ENCODE results near the gene ATP9B.
"Not testable (repeated sequence)": the region's sequence is repeated elsewhere in the genome, so short reads cannot be mapped to it uniquely, and the experiment has no call there.

Gene ATP9B

GRCh38 chr18:79372461-79372860 lies 303.3 kb downstream of the ATP9B start:
- DNase-seq, result no peak

GRCh38 chr18:79372991-79373390 lies 303.8 kb downstream of the ATP9B start:
- no peak for DNase-seq

DNA sequence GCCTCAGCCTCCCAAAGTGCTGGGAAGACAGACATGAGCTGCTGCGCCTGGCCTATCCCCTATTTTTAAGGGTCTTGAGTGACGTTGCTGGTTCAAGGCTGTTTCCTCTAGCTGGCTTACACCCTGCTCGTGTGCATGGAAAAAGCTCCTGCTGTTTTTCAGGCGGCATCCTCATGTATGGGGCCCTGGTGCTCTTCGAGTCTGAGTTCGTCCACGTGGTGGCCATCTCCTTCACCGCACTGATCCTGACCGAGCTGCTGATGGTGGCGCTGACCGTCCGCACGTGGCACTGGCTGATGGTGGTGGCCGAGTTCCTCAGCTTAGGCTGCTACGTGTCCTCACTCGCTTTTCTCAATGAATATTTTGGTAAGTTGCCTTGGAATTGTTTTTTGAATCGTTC lies 304.5 kb downstream of the ATP9B start:
- DNase-seq, result no peak

DNA sequence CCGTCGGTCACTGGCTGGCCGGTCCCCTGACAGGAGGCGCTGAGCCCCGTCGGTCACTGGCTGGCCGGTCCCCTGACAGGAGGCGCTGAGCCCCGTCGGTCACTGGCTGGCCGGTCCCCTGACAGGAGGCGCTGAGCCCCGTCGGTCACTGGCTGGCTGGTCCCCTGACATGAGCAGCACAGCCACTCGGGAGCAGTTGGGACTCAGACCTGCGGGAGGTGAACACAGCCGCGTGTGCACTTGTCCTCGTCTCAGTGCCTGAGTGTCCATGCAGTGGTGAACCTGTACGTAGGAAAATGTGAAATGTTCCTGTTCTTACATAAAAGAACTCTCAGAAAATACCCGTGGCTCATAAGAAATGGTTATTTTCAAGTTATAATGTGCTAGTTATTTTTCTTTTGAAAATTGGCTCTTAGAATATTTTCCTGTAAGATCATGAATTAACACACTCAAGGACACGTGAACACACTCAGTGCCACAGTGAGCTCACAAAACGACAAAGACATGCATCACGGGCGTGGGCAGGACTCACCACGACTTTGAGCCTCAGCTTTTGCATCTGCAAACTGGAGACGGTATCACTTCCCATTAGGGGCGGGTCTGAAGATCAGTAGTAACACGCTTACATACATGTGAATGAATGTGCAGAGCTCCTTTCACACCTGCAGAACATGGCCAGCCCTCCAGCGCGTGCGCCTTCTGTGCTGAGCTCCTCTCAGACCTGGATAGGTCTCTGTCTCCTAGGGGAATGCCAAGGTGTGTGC lies 305.4 kb downstream of the ATP9B start:
- no peak for DNase-seq

DNA sequence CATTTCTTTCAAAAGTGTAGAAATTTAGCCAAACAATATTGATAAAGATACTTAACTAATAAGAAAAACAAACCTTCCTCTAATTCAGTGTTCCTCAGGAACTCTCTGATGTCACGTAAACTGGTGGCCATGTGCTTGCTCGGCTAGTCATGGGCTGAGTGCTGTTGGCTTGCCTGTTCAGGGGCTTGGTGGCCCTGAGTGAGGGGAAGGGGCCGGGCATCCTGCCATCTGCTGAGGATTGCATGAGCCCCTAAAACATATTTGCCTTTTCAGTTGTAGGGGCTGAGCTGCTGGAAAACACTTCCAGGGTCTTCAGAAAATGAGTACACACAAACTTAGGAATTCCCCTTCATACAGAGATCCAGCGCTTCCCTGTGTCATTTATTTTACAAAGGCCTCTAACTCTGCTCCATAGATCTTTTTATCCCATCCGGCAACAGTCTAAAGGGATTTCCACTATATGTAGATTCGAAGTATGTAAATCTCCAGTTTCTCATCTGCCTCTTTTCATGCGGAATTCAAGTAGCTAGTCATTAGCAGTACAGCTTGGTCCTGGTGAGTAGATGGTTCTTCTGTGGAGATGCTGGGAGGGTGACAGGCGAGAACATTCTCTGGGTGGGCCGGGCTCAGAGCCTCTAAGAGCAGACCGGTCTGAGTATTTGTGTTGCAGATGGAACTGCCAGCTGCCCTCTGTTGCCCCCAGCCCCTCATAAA lies 306.4 kb downstream of the ATP9B start:
- no peak for DNase-seq

- not testable (repeated sequence) for DNase-seq
Measured at GRCh38 chr18:79376661-79377060, 307.5 kb downstream of the ATP9B start.

DNA sequence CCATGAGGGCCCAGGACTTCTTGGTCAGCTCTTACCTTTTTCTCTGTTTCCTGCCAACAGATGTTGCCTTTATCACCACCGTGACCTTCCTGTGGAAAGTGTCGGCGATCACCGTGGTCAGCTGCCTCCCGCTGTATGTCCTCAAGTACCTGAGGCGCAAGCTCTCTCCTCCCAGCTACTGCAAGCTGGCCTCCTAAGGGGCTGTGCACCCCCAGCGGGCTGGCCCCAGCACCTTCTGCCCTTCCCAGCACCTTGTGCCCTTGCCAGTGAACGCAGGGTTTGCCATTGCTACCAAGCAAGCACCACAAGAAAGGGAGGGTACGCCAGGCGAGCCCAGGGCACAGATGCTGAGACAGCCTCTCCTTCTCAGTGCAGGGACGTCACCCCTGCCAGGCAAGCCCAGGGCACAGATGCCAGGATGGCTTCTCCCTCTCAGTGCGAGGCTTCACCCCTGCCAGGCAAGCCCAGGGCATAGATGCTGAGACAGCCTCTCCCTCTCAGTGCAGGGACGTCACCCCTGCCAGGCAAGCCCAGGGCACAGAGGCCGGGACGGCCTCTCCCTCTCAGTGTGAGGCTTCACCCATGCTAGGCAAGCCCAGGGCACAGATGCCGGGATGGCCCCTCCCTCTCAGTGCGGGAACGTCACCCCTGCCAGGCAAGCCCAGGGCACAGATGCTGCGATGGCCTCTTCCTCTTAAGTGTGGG lies 308.1 kb downstream of the ATP9B start:
- DNase-seq, result no peak

- DNase-seq, result no peak
Measured at GRCh38 chr18:79378536-79379250, 309.5 kb downstream of the ATP9B start.

DNA sequence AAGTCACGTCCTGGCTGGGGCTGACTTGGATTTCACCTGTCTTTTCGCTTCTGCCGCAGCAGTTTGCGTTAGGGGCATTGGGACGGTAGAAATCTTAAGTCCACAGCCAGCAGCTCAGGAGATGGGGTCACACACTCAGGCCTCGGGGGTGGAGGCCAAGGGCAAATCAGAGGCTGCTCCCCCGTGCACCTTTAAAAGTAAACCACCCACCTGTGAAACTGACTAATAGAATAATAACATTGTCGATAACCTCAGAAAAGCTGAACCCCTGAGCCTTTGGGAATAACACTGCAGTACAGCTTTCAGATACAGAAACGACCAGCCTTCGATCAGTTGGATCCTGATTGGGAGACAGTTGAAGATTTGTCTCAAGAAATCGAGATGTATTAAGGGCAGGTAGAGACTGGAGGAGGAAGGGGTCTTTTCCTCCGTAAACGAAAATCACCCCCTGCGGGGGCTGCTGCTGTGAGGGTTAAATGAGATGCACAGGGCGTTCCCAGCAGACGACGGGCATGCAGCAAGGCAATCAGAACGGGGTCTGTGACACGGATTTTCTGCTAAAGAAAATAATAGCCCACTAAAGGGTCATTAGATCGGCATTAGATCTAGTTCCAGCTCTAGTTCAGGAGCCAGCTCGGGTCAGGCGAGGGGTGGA lies 310.2 kb downstream of the ATP9B start:
- DNase-seq, result no peak

- DNase-seq, result no peak
Measured at GRCh38 chr18:79379931-79380815, 311.0 kb downstream of the ATP9B start.

GRCh38 chr18:79380816-79381806 lies 311.9 kb downstream of the ATP9B start:
- DNase-seq, result peak; percentile 29

DNA sequence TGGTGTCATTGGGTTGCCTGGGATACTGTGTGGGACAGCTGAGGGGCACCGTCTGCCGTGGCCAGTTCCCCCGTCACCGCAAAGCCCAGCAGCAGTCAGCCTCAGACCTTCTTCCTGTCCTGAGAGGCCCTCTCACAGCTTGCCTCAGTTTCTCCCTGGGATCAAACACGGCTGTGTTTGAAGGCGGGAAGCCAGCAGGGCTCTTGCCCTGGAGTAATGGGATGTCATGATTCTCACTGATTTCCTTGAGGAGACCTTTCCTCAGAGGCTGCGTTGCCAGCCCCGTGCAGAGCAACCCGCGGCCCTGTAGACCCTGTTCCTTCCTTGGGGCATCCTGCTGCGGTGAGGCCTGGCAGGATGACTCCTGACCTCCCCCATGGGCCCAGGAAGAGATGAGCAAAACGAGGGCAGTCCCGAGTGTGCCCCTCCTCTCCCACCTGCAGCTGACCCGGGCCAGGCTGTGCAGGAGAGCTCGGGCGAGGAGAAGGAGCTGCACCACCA lies 312.7 kb downstream of the ATP9B start:
- no peak for DNase-seq

GRCh38 chr18:79382681-79383387 lies 313.6 kb downstream of the ATP9B start:
- DNase-seq, result no peak

GRCh38 chr18:79383388-79384056 lies 314.3 kb downstream of the ATP9B start:
- DNase-seq, result no peak

- DNase-seq, result no peak
Measured at GRCh38 chr18:79384151-79384807, 315.1 kb downstream of the ATP9B start.

GRCh38 chr18:79384834-79385233 lies 315.6 kb downstream of the ATP9B start:
- no peak for DNase-seq

DNA sequence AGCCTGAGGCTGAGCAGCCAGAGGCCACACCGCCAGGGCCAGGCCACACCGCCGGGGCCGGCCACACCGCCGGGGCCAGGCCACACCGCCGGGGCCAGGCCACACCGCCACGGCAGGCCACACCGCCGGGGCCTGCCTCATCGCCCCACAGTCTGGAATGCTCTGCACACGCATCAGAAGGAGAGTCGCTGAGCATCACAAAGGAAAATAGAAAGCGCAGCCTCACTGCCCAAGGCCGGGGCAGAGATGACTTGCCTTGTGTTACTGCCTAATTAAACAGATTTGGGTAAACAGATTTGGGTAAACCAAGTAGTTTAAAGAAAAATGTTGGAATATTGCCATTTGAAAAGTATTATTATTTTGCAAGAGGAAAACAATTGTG lies 316.1 kb downstream of the ATP9B start:
- DNase-seq, result no peak

DNA sequence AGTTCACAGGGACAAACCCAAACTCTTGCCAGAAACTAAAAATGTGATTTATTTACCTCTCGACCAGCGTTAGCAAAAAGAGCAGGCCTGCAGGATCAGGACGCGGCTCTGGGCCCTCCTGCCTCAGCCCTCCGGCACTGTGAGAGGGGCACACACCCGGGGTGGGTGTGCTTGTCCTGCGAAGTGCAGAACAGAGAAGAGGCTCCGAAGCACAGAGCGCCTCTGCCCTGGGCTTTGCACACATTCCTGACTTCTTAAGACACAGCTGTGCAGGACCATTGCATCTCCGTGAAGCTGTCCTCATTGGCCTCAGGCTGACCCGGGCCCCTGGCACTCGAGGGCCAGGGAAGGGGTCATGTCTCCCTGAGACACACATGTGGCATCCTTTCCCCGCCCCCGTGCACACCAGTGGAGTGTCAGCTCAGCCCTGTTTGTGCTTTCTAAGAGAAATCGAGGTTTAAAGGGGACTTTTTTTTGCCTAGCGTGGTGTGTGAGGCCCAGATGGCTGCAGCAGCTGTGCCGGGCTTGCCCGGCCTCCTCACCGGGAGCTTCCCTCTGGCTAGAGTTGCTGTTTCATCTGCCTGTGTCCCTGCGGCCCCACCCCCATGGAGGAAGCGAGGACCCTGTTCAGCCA lies 316.6 kb downstream of the ATP9B start:
- no peak for DNase-seq

All from NCI-H1436 (cell line).